Measurements from ENCODE around the gene MAEA.

The MAEA gene

GRCh38 chr4:1289207-1290164, at the start of gene MAEA:
Gene MAEA (plus strand): TSS chr4:1289891. CDS start chr4:1289914, 23 bp downstream.
- peak; percentile 84 for DNase-seq

GRCh38 chr4:1239950-1240307, 49.8 kb upstream of the MAEA start:
- no peak for DNase-seq

- DNase-seq = no peak
Observed at GRCh38 chr4:1240721-1241465, 48.8 kb upstream of the MAEA start.

- DNase-seq = no peak
Observed at GRCh38 chr4:1241466-1241935, 48.2 kb upstream of the MAEA start.

GRCh38 chr4:1241936-1242505, 47.7 kb upstream of the MAEA start:
- no peak for DNase-seq

GRCh38 chr4:1242506-1243450, 46.9 kb upstream of the MAEA start:
- DNase-seq = no peak

GRCh38 chr4:1243451-1244080, 46.1 kb upstream of the MAEA start:
- DNase-seq = no peak

GRCh38 chr4:1244081-1244977, 45.4 kb upstream of the MAEA start:
- DNase-seq = no peak

- DNase-seq = no peak
Observed at GRCh38 chr4:1244978-1245471, 44.7 kb upstream of the MAEA start.

- DNase-seq = no peak
Observed at GRCh38 chr4:1245481-1246051, 44.1 kb upstream of the MAEA start.

- no peak for DNase-seq
Observed at GRCh38 chr4:1246111-1246881, 43.4 kb upstream of the MAEA start.

GRCh38 chr4:1246901-1247863, 42.5 kb upstream of the MAEA start:
- no peak for DNase-seq

- DNase-seq = no peak
Observed at GRCh38 chr4:1247864-1248244, 41.8 kb upstream of the MAEA start.

- peak; percentile 60 for DNase-seq
Observed at GRCh38 chr4:1248245-1249147, 41.2 kb upstream of the MAEA start, which contains the start of gene CTBP1. Gene CTBP1 (minus strand): TSS chr4:1249130. CDS start chr4:1241331, 7,799 bp downstream.

- peak; percentile 66 for DNase-seq
Observed at GRCh38 chr4:1249148-1249730, 40.5 kb upstream of the MAEA start.

- no peak for DNase-seq
Observed at GRCh38 chr4:1249731-1250526, 39.8 kb upstream of the MAEA start.
